PC-3 (cell line): ENCODE results near the gene ADAMTS15. TPM values are rescaled to one million over a fixed set of nuclear protein-coding genes. Genes with fewer than 3 reads are reported as not detected.

Experiments used
- ATAC-seq: fragments of 200-7000 bp; cut with Tn5 transposase; 2 replicates; pipeline ENCODE4 v1.9.1; 2020; ENCODE audit warnings: mild to moderate bottlenecking, moderate library complexity
- BruUV-seq: library from RNA; stranded (reverse); fragments of 400-500 nt; replicated peaks from 2 replicates; lab custom pipeline; 2021; lab: Mats Ljungman, UMichigan
- CTCF ChIA-PET: fragments of 300-600 bp; sonication (Branson Sonifier 250); formaldehyde crosslinking; loops from one replicate; lab custom pipeline; 2022; ENCODE audit warnings: antibody characterized with exemption; lab: Charles Lee
- POLR2A ChIA-PET: fragments of 300-600 bp; sonication (Branson Sonifier 250); formaldehyde crosslinking; loops from one replicate; lab custom pipeline; 2022; ENCODE audit warnings: antibody characterized with exemption; ENCODE audit not compliant: unreplicated experiment; lab: Charles Lee
- DNase-seq: peaks from one replicate; pipeline ENCODE4 v3.0.0-alpha.2; 2015
- H2AFZ ChIP-seq: fragments of 300-600 bp; sonication (generic); 2 replicates; pipeline ENCODE4 v1.6.0; 2016; ENCODE audit warnings: antibody characterized with exemption, low read length
- H3F3A ChIP-seq: fragments of 300-600 bp; sonication (generic); one replicate; pipeline ENCODE4 v1.6.0; 2017; ENCODE audit warnings: antibody characterized with exemption, low read length, control low read depth, mild to moderate bottlenecking; ENCODE audit not compliant: unreplicated experiment
- H3K27ac ChIP-seq: fragments of 300-600 bp; sonication (generic); 2 replicates; pipeline ENCODE4 v1.5.1; 2016; ENCODE audit warnings: mild to moderate bottlenecking, low read length
- H3K27me3 ChIP-seq: fragments of 300-600 bp; sonication (generic); 2 replicates; pipeline ENCODE4 v1.6.1; 2016; ENCODE audit warnings: low read length, mixed read lengths
- H3K36me3 ChIP-seq: fragments of 300-600 bp; sonication (generic); 2 replicates; pipeline ENCODE4 v1.6.1; 2016; ENCODE audit warnings: low read depth, mixed run types, low read length, mixed read lengths
- H3K4me1 ChIP-seq: fragments of 300-600 bp; sonication (generic); 2 replicates; pipeline ENCODE4 v1.5.1; 2016; ENCODE audit warnings: low read length; ENCODE audit not compliant: insufficient read depth
- H3K4me2 ChIP-seq: fragments of 300-600 bp; sonication (generic); 2 replicates; pipeline ENCODE4 v1.6.0; 2016; ENCODE audit warnings: low read length
- H3K4me3 ChIP-seq: fragments of 300-600 bp; sonication (generic); 2 replicates; pipeline ENCODE4 v1.5.1; 2016; ENCODE audit warnings: mild to moderate bottlenecking, low read length, mixed read lengths
- H3K79me2 ChIP-seq: fragments of 300-600 bp; sonication (generic); 2 replicates; pipeline ENCODE4 v1.6.1; 2017; ENCODE audit warnings: low read length, mixed read lengths
- H3K9ac ChIP-seq: fragments of 300-600 bp; sonication (generic); 2 replicates; pipeline ENCODE4 v1.6.0; 2016; ENCODE audit warnings: mild to moderate bottlenecking, low read length
- H3K9me2 ChIP-seq: fragments of 300-600 bp; sonication (generic); replicated peaks from 2 replicates; pipeline ENCODE4 v1.6.1; 2016; ENCODE audit warnings: mixed run types, low read length, mixed read lengths
- H3K9me3 ChIP-seq: fragments of 300-600 bp; sonication (generic); 2 replicates; pipeline ENCODE4 v1.6.1; 2016; ENCODE audit warnings: low read length, mixed read lengths
- H4K20me1 ChIP-seq: fragments of 300-600 bp; sonication (generic); 2 replicates; pipeline ENCODE4 v1.6.1; 2016; ENCODE audit warnings: low read length, mixed read lengths
- EZH2 ChIP-seq: fragments of 300-600 bp; sonication (generic); IDR thresholded peaks from one replicate; pipeline ENCODE4 v1.6.1; 2017; ENCODE audit warnings: antibody characterized with exemption, mild to moderate bottlenecking, low read length; ENCODE audit not compliant: unreplicated experiment
- EZH2phosphoT487 ChIP-seq: fragments of 300-600 bp; sonication (generic); IDR thresholded peaks from 2 replicates; pipeline ENCODE4 v1.6.1; 2018; ENCODE audit warnings: mild to moderate bottlenecking, antibody characterized with exemption, low read length, borderline replicate concordance
- intact Hi-C: fragments of 100-400 bp; cut with micrococcal nuclease; formaldehyde crosslinking; loops from 2 replicates; pipeline ENCODE4 v1.9.0; 2023
- total RNA-seq: library from RNA; depleted of rRNA; stranded (reverse); fragments of >200 nt; gene quantifications from 2 replicates; pipeline ENCODE4 v1.2.3, GENCODE V29; 2014
- TF ChIP-seq, protein P1 (sequence below): fragments of 300-600 bp; sonication (generic); conservative IDR thresholded peaks from 2 replicates; pipeline ENCODE4 v1.5.1; 2017; ENCODE audit warnings: antibody characterized with exemption, low read depth, mild to moderate bottlenecking, low read length

ADAMTS15 gene
- total RNA-seq, 1 experiment from 2014 or later = 16.8 TPM

GRCh38 chr11:130415731-130416529 lies 32.5 kb upstream of the ADAMTS15 start:
- H3K9me3 ChIP-seq = no peaks in the 10 kb centered on the region
- no peak overlapping the region for H3K4me2 ChIP-seq
- ATAC-seq (no peak), DNase-seq (no peak)
- no peak overlapping the region for H3K27ac ChIP-seq
- CTCF ChIA-PET = no interaction called here
- TF ChIP-seq EZH2phosphoT487 (no peak), EZH2 (no peak)
- TF ChIP-seq, protein P1, sequence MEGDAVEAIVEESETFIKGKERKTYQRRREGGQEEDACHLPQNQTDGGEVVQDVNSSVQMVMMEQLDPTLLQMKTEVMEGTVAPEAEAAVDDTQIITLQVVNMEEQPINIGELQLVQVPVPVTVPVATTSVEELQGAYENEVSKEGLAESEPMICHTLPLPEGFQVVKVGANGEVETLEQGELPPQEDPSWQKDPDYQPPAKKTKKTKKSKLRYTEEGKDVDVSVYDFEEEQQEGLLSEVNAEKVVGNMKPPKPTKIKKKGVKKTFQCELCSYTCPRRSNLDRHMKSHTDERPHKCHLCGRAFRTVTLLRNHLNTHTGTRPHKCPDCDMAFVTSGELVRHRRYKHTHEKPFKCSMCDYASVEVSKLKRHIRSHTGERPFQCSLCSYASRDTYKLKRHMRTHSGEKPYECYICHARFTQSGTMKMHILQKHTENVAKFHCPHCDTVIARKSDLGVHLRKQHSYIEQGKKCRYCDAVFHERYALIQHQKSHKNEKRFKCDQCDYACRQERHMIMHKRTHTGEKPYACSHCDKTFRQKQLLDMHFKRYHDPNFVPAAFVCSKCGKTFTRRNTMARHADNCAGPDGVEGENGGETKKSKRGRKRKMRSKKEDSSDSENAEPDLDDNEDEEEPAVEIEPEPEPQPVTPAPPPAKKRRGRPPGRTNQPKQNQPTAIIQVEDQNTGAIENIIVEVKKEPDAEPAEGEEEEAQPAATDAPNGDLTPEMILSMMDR = no peak
- H3K9ac ChIP-seq = no peak overlapping the region
- intact Hi-C loops = no loop called here
- BruUV-seq = no TSS peak
- no peak overlapping the region for H3K4me3 ChIP-seq
- H3K27me3 ChIP-seq = peaks cover 2% of the 10 kb centered on the region
- H3K79me2 ChIP-seq = no peaks in the 10 kb centered on the region
- POLR2A ChIA-PET = no interaction called here
- H4K20me1 ChIP-seq = no peaks in the 10 kb centered on the region
- H3F3A ChIP-seq = no peaks in the 10 kb centered on the region
- H3K9me2 ChIP-seq = no peaks in the 10 kb centered on the region
- H3K4me1 ChIP-seq = peaks cover 16% of the 10 kb centered on the region
- no peak overlapping the region for H2AFZ ChIP-seq
- no peaks in the 10 kb centered on the region for H3K36me3 ChIP-seq

DNA sequence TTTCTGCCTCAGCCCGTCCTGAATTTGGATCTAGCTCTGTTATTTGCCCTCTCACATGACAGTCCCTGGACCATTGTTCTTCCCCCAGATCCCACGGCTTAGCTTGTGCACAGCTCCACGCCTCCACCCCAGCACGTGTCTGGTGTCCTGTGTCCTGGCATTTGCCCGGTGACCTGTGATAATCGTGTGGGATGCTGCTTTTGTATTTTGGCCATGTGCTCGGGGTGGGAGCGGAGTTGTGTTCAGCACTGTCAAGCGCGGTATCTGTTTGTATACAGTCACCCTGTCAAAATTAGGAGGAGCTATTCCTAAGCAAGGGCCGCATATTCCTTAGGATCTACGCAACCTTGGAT lies 31.9 kb upstream of the ADAMTS15 start:
- BruUV-seq = no TSS peak
- POLR2A ChIA-PET = no interaction called here
- no peak overlapping the region for H3K4me2 ChIP-seq
- no peak overlapping the region for H3K4me3 ChIP-seq
- no peak for ATAC-seq
- H3K9ac ChIP-seq = no peak overlapping the region
- no peaks in the 10 kb centered on the region for H3K9me3 ChIP-seq
- no peaks in the 10 kb centered on the region for H3K36me3 ChIP-seq
- CTCF ChIA-PET = no interaction called here
- peaks cover 6% of the 10 kb centered on the region for H3K27me3 ChIP-seq
- TF ChIP-seq EZH2 (no peak), EZH2phosphoT487 (no peak)
- TF ChIP-seq, protein P1 = no peak
- no peaks in the 10 kb centered on the region for H3K79me2 ChIP-seq
- H3F3A ChIP-seq = no peaks in the 10 kb centered on the region
- no peak for DNase-seq
- no peak overlapping the region for H3K27ac ChIP-seq
- H2AFZ ChIP-seq = no peak overlapping the region
- H3K9me2 ChIP-seq = no peaks in the 10 kb centered on the region
- peaks cover 16% of the 10 kb centered on the region for H3K4me1 ChIP-seq
- intact Hi-C loops = no loop called here
- H4K20me1 ChIP-seq = no peaks in the 10 kb centered on the region

DNA sequence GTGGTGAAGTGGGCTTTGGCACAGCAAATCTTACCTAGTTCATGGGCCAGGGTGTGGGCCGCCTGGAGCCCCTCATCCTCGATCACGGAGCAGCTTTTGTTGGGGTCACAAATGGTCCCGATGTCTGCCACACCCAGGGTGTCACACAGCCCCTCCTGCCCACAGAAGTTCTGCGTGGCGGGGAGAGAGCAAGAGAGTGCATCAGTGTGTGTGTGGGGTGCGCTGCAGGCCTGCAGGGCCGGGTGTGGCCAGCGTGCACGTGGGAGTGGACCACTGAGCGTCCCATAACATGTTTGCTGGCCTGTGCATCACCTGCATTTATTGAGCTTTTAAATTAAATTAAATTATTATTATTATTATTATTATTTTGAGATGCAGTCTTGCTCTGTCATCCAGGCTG lies 31.5 kb upstream of the ADAMTS15 start:
- Histone ChIP-seq H3K9ac (no peak overlapping the region), H3K36me3 (no peaks in the 10 kb centered on the region), H3K27me3 (peaks cover 9% of the 10 kb centered on the region), H3F3A (no peaks in the 10 kb centered on the region), H3K27ac (no peak overlapping the region), H3K4me1 (peaks cover 16% of the 10 kb centered on the region), H3K4me2 (no peak overlapping the region), H3K9me3 (no peaks in the 10 kb centered on the region), H2AFZ (no peak overlapping the region), H3K4me3 (no peak overlapping the region), H3K79me2 (no peaks in the 10 kb centered on the region), H4K20me1 (no peaks in the 10 kb centered on the region), H3K9me2 (no peaks in the 10 kb centered on the region)
- no peak for TF ChIP-seq EZH2
- TF ChIP-seq EZH2phosphoT487 = no peak
- TF ChIP-seq, protein P1 = no peak
- no TSS peak for BruUV-seq
- ATAC-seq = no peak
- no peak for DNase-seq
- ChIA-PET CTCF (no interaction called here), POLR2A (no interaction called here)
- intact Hi-C loops = no loop called here
